Measurements from ENCODE around the gene MRPS6.

GRCh38 chr21:34176448-34176847, 103.1 kb downstream of the MRPS6 start:
- no peak for TF ChIP-seq EZH2 (IDR thresholded peaks at IDR 0.05; ENCODE audit: insufficient read depth, poor library complexity, severe bottlenecking)
- no peak for TF ChIP-seq EZH2phosphoT487 (IDR thresholded peaks at IDR 0.05; ENCODE audit: insufficient read depth, low read depth)
